ENCODE data around the gene NPBWR2. TPM values are rescaled to one million over a fixed set of nuclear protein-coding genes. Genes with fewer than 3 reads are reported as not detected.
"Not testable (repeated sequence)": the region's sequence is repeated elsewhere in the genome, so short reads cannot be mapped to it uniquely, and the experiment has no call there.

Gene NPBWR2
- polyA plus RNA-seq, 3 donors: not detected

DNA sequence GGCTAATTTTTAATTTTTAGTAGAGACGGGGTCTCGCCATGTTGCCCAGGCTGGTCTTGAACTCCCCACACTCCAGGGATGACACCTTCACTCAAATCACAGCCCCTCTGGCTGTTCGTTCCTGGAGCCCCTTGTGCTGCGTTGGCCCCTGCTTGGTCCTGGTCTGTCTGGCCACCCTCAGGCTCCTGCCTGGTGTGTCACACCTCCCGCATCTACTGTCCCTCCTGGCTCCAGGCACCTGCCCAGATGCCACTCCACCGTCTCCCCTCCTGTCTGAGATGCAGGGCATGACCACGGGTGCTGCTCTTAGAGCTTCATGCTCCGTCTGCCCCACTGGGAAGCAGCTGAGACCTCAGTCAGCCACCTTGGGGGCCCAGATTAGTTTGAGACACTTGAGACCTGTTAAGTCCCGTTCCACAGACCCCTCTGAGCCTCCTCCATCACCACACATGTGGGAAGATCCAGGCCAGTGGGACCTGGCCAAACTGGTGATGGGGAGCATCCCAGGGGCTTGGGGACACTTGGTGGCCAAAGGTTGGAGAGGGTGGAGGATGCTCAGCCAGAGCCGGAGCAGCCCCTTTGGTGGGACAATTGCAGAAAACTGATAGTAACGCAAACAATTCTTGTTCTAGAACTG is 21.9 kb upstream of the NPBWR2 start:
- intact Hi-C loops (cut with micrococcal nuclease): no loop called here
- no peaks in the 10 kb centered on the region for H4K20me1 ChIP-seq (ENCODE audit: insufficient read depth, low read length)
- TF ChIP-seq, protein P1, sequence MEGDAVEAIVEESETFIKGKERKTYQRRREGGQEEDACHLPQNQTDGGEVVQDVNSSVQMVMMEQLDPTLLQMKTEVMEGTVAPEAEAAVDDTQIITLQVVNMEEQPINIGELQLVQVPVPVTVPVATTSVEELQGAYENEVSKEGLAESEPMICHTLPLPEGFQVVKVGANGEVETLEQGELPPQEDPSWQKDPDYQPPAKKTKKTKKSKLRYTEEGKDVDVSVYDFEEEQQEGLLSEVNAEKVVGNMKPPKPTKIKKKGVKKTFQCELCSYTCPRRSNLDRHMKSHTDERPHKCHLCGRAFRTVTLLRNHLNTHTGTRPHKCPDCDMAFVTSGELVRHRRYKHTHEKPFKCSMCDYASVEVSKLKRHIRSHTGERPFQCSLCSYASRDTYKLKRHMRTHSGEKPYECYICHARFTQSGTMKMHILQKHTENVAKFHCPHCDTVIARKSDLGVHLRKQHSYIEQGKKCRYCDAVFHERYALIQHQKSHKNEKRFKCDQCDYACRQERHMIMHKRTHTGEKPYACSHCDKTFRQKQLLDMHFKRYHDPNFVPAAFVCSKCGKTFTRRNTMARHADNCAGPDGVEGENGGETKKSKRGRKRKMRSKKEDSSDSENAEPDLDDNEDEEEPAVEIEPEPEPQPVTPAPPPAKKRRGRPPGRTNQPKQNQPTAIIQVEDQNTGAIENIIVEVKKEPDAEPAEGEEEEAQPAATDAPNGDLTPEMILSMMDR (IDR thresholded peaks at IDR 0.05): no peak
- H3K36me3 ChIP-seq (replicated peaks in 1 of 2; ENCODE audit: control insufficient read depth in 1 of 2, insufficient read depth in 2 of 2, low read length in 2 of 2): no peaks in the 10 kb centered on the region
- 96% methylated on average over 10 of the region's 11 CpGs for WGBS (ENCODE audit: insufficient coverage)
- peaks cover 0 to 3% (median 0%) of the 10 kb centered on the region in 7 donors for H3K9me3 Mint-ChIP-seq
- H3K27me3 Mint-ChIP-seq (ENCODE audit: low read depth in 3 of 3): peaks cover 9 to 17% (median 14%) of the 10 kb centered on the region in 3 donors
- no peak overlapping the region for H3K4me3 ChIP-seq (replicated peaks in 1 of 3; ENCODE audit: low read depth in 2 of 3, low read length in 3 of 3)
- no peak for DNase-seq
- no peaks in the 10 kb centered on the region for H3K79me2 ChIP-seq (ENCODE audit: insufficient read depth, low read length)
- no peaks in the 10 kb centered on the region for H3K9me3 ChIP-seq (replicated peaks in 1 of 2; ENCODE audit: control insufficient read depth in 1 of 2, insufficient read depth in 1 of 2, low read length in 2 of 2)
- H3K9ac ChIP-seq (ENCODE audit: insufficient read depth, low read length, poor library complexity, severe bottlenecking): no peak overlapping the region
- H3K27ac Mint-ChIP-seq: no peak overlapping the region
- H3K4me1 ChIP-seq (ENCODE audit: control insufficient read depth in 1 of 2, insufficient read depth in 2 of 2, low read length in 2 of 2): no peaks in the 10 kb centered on the region
- H3K27me3 ChIP-seq (ENCODE audit: control insufficient read depth in 2 of 2, insufficient read depth in 2 of 2, low read length in 2 of 2): no peaks in the 10 kb centered on the region
- no peak overlapping the region for H3K27ac ChIP-seq (ENCODE audit: low read depth in 1 of 2, low read length in 2 of 2)
- no peak overlapping the region for H3K4me2 ChIP-seq (replicated peaks; ENCODE audit: extremely low read depth, low read length, poor library complexity, severe bottlenecking)
- H3K4me3 Mint-ChIP-seq: no peak overlapping the region
- H2AFZ ChIP-seq (ENCODE audit: insufficient read depth, low read depth, low read length, poor library complexity, severe bottlenecking): no peak overlapping the region
- no peaks in the 10 kb centered on the region for H3K4me1 Mint-ChIP-seq
- no peaks in the 10 kb centered on the region for H3K36me3 Mint-ChIP-seq

DNA sequence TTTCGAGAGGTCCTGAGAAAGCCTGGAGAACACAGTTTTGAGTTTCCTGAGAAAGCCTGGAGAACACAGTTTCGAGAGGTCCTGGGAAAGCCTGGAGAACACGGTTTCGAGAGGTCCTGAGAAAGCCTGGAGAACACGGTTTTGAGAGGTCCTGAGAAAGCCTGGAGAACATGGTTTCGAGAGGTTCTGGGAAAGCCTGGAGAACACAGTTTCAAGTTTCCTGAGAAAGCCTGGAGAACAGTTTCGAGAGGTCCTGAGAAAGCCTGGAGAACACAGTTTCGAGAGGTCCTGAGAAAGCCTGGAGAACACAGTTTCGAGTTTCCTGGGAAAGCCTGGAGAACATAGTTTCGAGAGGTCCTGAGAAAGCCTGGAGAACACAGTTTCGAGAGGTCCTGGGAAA is 16.2 kb upstream of the NPBWR2 start:
- H3K79me2 ChIP-seq (ENCODE audit: insufficient read depth, low read length); H2AFZ ChIP-seq (ENCODE audit: insufficient read depth, low read depth, low read length, poor library complexity, severe bottlenecking); H3K4me1 Mint-ChIP-seq; H3K4me3 ChIP-seq (replicated peaks in 1 of 3; ENCODE audit: low read depth in 2 of 3, low read length in 3 of 3); H3K9ac ChIP-seq (ENCODE audit: insufficient read depth, low read length, poor library complexity, severe bottlenecking); H3K9me3 Mint-ChIP-seq; DNase-seq; H3K4me3 Mint-ChIP-seq; H3K4me2 ChIP-seq (replicated peaks; ENCODE audit: extremely low read depth, low read length, poor library complexity, severe bottlenecking); H3K36me3 Mint-ChIP-seq; H3K36me3 ChIP-seq (replicated peaks in 1 of 2; ENCODE audit: control insufficient read depth in 1 of 2, insufficient read depth in 2 of 2, low read length in 2 of 2); H3K4me1 ChIP-seq (ENCODE audit: control insufficient read depth in 1 of 2, insufficient read depth in 2 of 2, low read length in 2 of 2); H3K9me3 ChIP-seq (replicated peaks in 1 of 2; ENCODE audit: control insufficient read depth in 1 of 2, insufficient read depth in 1 of 2, low read length in 2 of 2); H3K27ac ChIP-seq (ENCODE audit: low read depth in 1 of 2, low read length in 2 of 2); H3K27me3 ChIP-seq (ENCODE audit: control insufficient read depth in 2 of 2, insufficient read depth in 2 of 2, low read length in 2 of 2); H3K27ac Mint-ChIP-seq; H4K20me1 ChIP-seq (ENCODE audit: insufficient read depth, low read length): not testable (repeated sequence)
- peaks cover 14 to 34% (median 23%) of the 10 kb centered on the region in 3 donors for H3K27me3 Mint-ChIP-seq (ENCODE audit: low read depth in 3 of 3)
- intact Hi-C loops (cut with micrococcal nuclease): loop anchor here in 1 of 2 donors (5.0 kb wide), 1 partner anchor 41 kb away; the partner anchor contains the start of genes LKAAEAR1 and OPRL1
- 94% methylated on average over 11 of the region's 11 CpGs for WGBS (ENCODE audit: insufficient coverage)

DNA sequence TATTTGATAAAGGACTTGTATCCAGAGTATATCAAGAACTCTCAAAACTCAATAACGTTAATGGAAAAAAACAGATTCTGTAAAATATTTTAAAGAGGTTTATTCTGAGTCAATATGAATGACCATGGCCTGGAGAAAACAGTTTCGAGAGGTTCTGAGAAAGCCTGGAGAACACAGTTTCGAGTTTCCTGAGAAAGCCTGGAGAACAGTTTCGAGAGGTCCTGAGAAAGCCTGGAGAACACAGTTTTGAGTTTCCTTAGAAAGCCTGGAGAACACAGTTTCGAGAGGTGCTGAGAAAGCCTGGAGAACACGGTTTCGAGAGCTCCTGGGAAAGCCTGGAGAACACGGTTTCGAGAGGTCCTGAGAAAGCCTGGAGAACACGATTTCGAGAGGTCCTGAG is 15.6 kb upstream of the NPBWR2 start:
- H3K79me2 ChIP-seq (ENCODE audit: insufficient read depth, low read length); H3K27me3 ChIP-seq (ENCODE audit: control insufficient read depth in 2 of 2, insufficient read depth in 2 of 2, low read length in 2 of 2); H3K9ac ChIP-seq (ENCODE audit: insufficient read depth, low read length, poor library complexity, severe bottlenecking); H3K4me1 ChIP-seq (ENCODE audit: control insufficient read depth in 1 of 2, insufficient read depth in 2 of 2, low read length in 2 of 2); H3K4me2 ChIP-seq (replicated peaks; ENCODE audit: extremely low read depth, low read length, poor library complexity, severe bottlenecking); H3K9me3 Mint-ChIP-seq; H3K4me3 ChIP-seq (replicated peaks in 1 of 3; ENCODE audit: low read depth in 2 of 3, low read length in 3 of 3); DNase-seq; H2AFZ ChIP-seq (ENCODE audit: insufficient read depth, low read depth, low read length, poor library complexity, severe bottlenecking); H3K36me3 ChIP-seq (replicated peaks in 1 of 2; ENCODE audit: control insufficient read depth in 1 of 2, insufficient read depth in 2 of 2, low read length in 2 of 2); H3K27ac ChIP-seq (ENCODE audit: low read depth in 1 of 2, low read length in 2 of 2); H3K4me1 Mint-ChIP-seq; H4K20me1 ChIP-seq (ENCODE audit: insufficient read depth, low read length); H3K9me3 ChIP-seq (replicated peaks in 1 of 2; ENCODE audit: control insufficient read depth in 1 of 2, insufficient read depth in 1 of 2, low read length in 2 of 2); H3K27ac Mint-ChIP-seq; H3K36me3 Mint-ChIP-seq: not testable (repeated sequence)
- WGBS (ENCODE audit: insufficient coverage): 95% methylated on average over 10 of the region's 11 CpGs
- Mint-ChIP-seq H3K4me3 (peak overlapping the region in 1 of 2 donors; percentile 26), H3K27me3 (ENCODE audit: low read depth in 3 of 3) (peaks cover 14 to 30% (median 23%) of the 10 kb centered on the region in 3 donors)
- intact Hi-C loops (cut with micrococcal nuclease): loop anchor here in 1 of 2 donors (5.0 kb wide), 1 partner anchor 41 kb away; the partner anchor contains the start of genes LKAAEAR1 and OPRL1
